NCI-H1436 treated with DMSO at 0.1 percent for 48 hours (cell line): ENCODE results near the gene SYNM.

Experiments
- DNase-seq: peaks from one replicate; lab custom pipeline; 2025; lab: John Stamatoyannopoulos, UW

The SYNM gene

DNA sequence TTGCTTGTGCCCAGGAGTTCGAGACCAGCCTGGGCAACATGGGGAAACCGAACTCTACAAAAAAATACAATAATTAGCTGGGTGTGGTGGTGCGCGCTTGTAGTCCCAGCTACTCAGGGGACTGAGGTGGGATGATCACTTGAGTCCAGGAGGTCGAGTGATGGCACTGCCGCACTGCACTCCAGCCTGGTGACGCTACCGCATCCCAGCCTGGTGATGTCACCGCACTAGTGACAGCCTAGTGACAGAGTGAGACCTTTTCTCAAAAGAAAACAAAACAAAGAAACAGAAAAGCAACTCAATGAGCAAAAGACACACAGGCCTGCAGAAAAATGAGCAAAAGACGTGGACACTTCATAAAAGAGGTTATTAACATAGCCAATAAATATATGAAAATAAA lies 19.9 kb upstream of the SYNM start:
- no peak for DNase-seq

- DNase-seq = no peak
Observed at GRCh38 chr15:99085413-99086326, 19.2 kb upstream of the SYNM start.

DNA sequence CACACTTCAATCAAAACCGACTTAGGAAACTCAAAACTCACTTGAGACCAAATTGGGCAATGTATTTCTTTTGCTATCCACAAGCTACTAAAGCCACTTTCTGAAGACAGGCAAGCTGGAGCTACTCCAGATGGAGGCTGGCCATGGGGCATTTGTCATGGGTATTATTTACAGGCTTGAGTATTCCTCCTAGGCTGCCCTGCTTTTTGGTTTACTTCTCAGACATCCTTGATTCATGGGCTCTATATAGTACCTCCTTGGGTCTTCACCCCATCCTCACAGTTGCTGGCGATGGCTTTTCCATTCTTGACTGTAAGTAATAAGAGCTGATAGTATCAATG lies 18.6 kb upstream of the SYNM start:
- DNase-seq = no peak

GRCh38 chr15:99087405-99087943 lies 17.4 kb upstream of the SYNM start:
- DNase-seq = no peak

DNA sequence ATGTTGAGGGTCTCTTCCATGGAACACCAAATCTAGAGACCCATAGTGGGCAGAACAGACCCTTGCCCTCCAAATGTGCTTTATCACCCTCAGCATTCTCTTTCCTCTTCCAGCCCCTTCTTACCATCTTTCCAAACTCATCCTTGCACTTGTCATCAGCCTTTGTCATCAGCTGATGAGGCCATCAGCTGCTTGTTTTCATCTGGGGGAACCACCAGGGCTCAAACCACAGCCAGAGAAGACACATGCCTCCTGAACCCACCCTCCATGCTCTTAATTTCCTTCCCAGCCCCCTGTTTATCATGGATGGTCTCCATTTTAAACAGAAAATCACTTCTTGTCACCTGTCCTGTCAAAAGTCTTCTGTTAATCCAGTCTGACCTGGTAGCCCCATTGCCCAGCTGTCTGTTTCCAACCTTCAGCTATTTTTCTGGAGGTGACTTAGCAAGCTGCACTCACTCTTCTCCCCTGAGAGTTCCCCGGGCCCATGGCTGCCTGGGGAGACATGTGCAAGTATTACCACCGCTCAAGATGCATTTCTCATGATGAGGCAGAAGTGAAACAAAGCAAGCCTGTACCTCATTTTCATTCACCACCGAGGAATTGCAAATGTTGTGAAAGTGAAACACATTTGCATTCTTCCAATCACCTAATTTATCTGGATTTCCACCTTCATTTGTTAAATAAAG lies 14.7 kb upstream of the SYNM start:
- no peak for DNase-seq

GRCh38 chr15:99090938-99091337 lies 13.9 kb upstream of the SYNM start:
- DNase-seq = no peak

GRCh38 chr15:99092554-99093172 lies 12.2 kb upstream of the SYNM start:
- DNase-seq = no peak

- no peak for DNase-seq
Observed at GRCh38 chr15:99095626-99096025, 9.3 kb upstream of the SYNM start.

- no peak for DNase-seq
Observed at GRCh38 chr15:99096173-99096893, 8.5 kb upstream of the SYNM start.

GRCh38 chr15:99096894-99097426 lies 7.9 kb upstream of the SYNM start:
- DNase-seq = no peak

DNA sequence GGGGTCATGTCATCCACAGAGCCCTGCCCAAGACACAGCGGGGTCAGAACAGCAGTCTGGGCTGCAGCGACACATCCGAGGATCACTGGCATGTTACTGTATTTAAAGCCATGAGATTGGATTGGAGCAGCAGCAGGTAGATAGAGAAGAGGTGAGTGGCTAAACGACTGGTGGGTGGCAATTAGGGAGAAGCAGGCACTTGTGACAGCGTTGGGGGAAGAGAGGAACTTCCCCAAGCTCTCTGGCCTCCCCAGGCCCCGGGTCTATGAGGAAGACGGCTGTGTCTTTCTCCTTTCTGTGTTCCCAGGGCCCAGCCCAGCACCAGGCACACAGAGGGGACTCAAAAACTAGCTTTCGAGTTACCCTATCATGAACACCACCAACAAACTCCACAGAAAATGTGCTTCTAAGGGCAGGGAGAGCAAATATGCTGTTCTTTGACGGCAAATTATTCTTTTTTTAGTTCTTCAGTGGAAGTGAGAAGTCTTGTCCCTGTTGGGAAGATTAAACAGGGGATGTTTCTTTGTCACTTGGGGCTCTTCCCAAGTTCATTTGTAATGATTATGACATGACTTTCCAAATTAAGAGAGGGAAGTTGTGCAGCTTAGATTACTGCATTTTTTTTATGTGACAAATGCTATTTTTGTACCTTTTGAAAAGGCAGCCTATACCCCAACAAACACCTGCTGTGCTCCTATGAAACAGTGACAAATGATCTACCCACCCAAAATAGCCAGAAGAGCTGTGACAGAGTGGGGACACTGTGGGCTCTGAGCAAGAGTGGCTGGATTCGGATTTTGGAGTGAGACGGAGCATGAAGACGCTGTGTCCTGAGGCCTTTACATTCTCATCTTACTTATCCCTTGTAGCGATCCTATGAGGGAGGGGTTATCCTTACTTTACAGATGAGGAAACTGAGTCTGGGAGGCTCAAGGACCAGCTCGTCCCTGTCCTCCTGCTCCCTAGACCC lies 7.2 kb upstream of the SYNM start:
- no peak for DNase-seq

GRCh38 chr15:99098426-99098825 lies 6.5 kb upstream of the SYNM start:
- no peak for DNase-seq

DNA sequence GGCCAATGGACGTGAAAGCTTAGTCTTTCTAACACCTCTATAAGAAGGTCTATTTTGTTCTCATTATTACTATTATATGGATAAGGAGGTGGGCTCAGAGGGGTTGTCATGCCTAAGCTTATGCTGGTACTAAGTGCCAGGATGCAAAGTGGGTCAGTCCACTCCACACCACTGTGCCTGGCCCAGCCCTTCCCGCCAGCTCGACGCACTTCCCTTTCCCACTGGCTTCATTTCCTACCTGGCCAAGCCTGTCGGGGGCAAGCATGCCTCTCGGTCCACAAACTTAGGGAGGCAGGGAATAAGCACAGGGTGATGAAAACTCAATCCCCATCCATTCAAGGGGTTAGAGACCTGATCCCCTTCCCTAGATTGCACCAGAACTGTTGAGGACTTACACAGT lies 5.9 kb upstream of the SYNM start:
- DNase-seq = no peak

DNA sequence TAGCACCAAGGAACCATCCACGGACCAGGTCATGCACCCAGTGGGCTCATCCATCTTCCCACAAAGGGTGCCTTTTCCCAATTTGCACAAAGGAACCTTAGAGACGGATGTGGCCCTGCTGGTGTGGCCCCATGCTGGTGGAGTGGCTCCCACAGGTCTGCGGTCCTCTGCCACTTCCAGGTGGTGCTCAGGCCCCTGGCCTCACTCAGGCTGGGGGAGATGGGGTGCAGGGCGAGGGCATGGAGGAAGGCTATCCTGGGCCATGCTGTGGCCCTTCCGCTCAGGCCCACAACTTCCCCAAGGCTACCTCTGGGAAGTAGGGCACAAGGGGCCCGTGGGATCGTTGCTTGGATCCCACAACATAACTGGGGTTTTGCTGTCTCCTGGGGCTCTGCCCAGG lies 5.2 kb upstream of the SYNM start:
- DNase-seq = no peak

DNA sequence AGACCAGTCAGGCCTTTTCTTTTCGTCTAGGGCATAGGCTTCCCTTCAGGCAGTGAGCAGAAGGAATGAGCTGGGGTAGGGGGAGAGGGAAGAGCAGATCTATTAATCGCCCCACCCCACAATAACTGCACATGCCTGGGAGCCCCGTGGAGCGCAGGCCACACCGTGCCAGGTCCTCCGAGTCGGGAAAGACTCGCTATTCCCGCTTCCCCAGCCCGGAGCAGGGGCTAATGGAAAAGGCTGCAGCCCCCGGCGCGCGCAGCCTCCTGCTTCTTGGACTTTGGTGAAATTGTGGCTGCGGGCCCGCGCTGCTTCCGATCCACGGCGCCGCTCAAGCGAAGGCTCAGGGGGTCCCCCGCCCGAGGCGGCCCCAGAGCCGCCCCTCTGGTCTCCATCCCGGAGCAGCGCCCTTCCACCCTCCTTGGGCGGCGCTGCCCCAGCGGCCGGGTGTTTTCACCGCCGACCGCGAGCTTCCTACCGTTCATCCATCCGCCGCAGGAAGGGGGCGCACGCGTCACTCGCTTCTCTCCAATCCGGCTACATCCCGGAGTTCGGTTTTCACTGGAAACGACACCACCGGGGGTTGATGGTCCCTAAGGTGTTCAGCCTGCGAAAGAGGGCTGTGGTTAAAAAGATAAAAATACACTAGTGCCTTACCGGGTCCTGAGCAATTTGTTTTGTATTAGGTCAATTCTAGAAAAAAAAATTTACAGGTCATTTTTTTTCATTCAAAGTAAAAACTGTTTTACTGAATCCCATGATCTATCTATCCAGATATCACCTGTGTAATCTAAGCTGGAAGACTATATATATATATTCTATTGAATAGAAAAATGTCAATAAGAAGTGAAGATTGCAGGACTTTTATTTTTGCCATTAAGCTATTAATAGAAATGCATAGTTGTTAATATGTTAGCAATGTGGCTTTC lies 4.4 kb upstream of the SYNM start:
- DNase-seq = no peak

- no peak for DNase-seq
Observed at GRCh38 chr15:99101501-99101900, 3.4 kb upstream of the SYNM start.

DNA sequence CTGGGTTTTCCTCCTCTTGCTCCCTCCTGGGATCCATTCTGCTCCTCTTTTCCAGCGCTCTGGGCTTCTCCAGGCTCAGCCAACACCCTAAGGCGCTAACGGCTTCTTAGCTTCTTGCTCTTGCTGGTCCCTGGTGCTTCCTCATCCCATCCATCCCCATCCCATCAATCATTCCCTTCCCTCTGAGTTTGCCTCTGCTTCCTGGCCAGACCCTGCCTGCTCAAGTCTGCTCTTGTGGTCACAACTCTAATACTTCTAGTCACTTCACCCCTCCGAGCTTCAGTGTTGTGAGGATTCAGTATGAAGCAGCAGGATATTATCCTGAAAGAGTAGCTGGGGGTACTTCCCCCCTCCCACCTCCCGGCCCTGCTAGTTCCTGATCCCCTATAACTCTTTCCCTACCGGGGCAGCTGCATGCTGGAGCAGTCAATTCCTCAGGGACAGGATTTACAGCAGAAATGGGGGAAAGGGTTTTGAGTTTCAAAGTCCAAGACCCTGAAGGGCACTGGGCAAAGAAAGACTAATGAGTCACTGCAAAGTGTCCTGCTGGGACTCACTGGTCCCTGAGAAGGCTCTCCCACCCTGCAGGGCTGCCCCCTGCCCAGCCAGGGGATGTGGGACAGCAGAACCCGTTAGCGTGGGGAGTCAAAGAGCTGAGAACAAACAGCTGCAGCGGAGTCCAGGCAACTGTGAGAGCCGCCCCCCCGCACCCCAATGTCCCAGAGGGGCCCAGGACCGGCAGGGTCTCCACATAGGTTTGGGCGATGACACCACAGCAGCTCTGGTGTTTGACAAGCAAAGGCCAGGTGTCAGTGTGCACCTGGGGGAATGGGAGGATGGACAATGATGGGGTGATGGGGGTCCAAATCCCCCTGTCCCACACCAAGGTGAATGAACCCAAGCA lies 2.3 kb upstream of the SYNM start:
- no peak for DNase-seq

DNA sequence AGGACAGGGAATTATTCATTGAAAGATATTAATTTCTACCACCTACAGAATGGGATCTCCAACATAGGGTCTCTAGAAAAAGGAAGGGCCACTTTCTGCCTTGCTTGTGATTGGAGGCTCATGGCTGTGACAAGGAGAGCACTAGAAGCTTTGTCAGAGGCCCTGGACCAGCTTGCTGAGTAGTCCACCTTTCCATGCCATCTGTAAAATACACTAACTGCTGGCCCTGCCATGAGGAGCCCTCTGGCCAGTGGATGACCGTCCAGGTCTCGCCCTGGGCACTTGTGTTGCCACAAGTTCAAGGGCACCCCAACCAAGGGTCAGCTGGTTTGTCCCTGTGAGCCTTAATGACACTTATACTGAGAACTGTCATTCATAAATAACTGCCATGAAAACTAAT lies 1.6 kb upstream of the SYNM start:
- DNase-seq = no peak
